Transverse colon (tissue), 4 donors: Measurements from ENCODE around the gene SLC25A51.

Experiments
- EP300 ChIP-seq: sonication (generic); formaldehyde crosslinking; IDR thresholded peaks from one replicate; pipeline ENCODE4 v1.6.1; 2017; ENCODE audit warnings: antibody characterized with exemption, low read depth
- POLR2A ChIP-seq: fragments of 450-650 bp; IDR thresholded peaks from one replicate; pipeline ENCODE4 v1.6.1; 2016; ENCODE audit warnings: antibody characterized with exemption, mild to moderate bottlenecking, moderate library complexity
- POLR2AphosphoS5 ChIP-seq, 3 donors: sonication (generic); formaldehyde crosslinking; IDR thresholded peaks; one replicate each; pipeline ENCODE4 v1.6.1; 2016; ENCODE audit warnings: antibody characterized with exemption in 3 of 3
- TF ChIP-seq, protein P1 (sequence below), 5 experiments: fragments of 200-600 bp in 3 of 5; fragments of 450-650 bp in 2 of 5; sonication (generic) in 3 of 5; IDR thresholded peaks; 1 replicate in 2 of 5; 2 replicates in 3 of 5; pipeline ENCODE4 v1.5.1; 2016 to 2017; ENCODE audit warnings: antibody characterized with exemption in 5 of 5, inconsistent platforms in 3 of 5, mild to moderate bottlenecking in 2 of 5, moderate library complexity in 1 of 5

DNA sequence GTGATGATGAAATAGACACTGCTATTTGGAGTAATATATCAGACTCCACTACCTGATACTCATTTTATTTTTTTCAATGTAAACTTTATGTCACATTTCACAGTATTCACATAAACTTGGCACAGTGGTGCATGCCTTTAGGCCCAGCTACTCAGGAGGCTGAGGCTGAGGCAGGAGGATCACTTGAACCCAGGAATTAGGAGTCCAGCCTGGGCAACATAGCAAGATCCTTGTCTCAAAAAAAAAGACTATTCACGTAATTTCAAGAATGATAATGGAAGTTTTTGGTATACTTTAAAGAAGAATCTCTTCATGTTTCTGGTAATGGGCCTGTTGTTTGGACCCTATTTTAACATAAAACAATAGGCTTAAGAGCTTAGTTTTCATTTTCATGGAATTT is 47.4 kb downstream of the SLC25A51 start:
- TF ChIP-seq POLR2AphosphoS5 (IDR thresholded peaks at IDR 0.05) (no peak), EP300 (no peak), POLR2A (no peak)
- TF ChIP-seq, protein P1, sequence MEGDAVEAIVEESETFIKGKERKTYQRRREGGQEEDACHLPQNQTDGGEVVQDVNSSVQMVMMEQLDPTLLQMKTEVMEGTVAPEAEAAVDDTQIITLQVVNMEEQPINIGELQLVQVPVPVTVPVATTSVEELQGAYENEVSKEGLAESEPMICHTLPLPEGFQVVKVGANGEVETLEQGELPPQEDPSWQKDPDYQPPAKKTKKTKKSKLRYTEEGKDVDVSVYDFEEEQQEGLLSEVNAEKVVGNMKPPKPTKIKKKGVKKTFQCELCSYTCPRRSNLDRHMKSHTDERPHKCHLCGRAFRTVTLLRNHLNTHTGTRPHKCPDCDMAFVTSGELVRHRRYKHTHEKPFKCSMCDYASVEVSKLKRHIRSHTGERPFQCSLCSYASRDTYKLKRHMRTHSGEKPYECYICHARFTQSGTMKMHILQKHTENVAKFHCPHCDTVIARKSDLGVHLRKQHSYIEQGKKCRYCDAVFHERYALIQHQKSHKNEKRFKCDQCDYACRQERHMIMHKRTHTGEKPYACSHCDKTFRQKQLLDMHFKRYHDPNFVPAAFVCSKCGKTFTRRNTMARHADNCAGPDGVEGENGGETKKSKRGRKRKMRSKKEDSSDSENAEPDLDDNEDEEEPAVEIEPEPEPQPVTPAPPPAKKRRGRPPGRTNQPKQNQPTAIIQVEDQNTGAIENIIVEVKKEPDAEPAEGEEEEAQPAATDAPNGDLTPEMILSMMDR (IDR thresholded peaks at IDR 0.05) = no peak
